Ramos (cell line): Measurements from ENCODE around the gene IFT88.

Experiments used
- in situ Hi-C: fragments of 300-500 bp; cut with MboI; formaldehyde crosslinking; loops from one replicate; pipeline ENCODE4 v1.14.3; 2022; ENCODE audit warnings: low sequenced_read_pairs; ENCODE audit not compliant: unreplicated experiment

The IFT88 gene

DNA sequence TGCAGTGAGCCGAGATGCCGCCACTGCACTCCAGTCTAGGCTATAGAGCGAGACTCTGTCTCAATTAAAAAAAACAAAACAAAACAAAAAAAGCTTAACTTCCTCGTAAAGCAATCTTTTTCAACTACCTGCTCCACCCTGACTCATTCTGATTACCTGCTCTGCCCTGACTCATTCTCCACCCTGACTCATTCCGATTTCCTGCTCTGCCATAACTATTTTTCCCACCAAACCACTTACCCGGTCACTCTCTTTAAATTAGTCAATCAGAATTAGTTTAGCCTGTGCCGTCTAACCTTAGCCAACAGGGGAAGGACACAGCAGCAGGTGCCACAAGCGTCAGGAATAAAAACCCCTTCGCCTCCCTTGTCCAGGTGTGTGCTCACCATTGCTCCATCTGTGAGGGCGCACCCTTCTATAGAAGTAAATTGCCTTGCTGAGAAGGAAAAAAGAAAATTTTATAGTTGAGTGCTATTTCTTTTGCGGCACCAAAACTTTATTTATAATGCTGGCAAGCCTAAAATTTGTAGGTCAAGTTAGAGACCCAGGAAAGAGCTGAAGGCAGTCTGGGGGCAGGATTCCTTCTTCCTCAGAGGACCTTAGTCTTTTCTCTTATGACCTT, 1.7 kb upstream of the IFT88 start:
- in situ Hi-C loops, result no loop called here

DNA sequence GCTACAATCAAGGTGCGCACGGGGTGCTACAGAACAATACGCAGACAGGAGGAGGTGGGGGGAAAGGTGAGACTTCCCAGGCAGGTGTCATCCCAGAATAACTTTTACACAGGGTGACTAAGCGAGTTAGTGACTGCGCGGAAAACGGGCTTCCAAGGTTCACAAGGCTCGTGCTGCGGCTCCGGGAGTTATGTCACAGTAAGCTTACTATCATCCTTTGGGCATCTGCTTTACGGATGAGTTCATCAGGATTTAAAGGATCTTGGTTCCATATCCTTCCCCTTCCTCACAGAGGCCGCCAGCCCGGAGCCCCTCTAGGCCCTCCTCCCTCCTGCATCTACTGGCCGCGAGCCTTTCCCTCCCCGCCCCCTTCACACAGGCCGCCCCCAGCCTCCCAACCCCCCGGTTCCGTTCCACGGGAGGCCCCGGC, 474 bp upstream of the IFT88 start:
- in situ Hi-C loops, result no loop called here

DNA sequence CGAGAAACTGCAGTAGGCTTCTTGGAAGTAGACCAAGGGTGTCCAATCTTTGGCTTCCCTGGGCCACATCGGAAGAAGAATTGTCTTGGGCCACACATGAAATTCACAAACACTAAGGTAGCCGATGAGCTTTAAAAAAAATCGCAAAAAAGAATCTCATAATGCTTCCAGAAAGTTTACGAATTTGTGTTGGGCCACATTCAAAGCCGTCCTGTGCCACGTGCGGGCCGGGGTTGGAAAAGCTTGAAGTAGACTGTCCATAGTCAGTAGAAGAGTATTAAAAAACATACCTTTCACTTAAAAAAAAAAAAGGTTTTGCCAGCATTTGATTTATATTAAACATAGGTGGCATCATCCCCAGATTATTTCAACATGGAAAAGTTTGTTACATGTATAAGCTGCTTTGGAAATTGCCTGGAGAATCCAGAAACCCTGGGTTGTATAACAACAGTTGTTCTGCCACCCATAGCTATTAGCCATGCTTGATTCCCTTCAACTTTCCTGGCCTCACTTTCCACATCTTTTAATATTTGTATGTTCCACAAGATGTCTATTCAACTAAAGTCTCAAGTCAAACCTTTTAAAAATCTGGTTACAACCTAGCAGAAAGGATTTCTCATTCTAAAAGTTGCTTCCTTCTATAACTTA, 1.0 kb downstream of the IFT88 start:
- in situ Hi-C loops, result no loop called here

DNA sequence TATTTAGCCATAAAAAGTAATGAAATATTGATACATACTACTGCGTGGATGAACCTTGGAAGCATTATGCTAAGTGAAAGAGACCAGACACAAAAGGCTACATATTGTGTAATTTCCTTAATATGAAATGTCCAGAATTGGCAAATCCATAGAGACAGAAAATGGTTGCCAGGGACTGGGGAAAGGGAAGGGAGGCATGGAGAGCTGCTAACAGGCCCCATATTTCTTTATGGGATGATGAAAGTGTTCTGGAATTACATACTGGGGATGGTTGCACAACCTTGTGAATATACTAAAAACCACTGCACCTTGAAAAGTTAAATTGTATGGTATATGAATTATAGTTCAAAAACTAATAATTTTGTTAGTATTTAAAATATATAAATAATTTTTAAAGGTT, 3.6 kb downstream of the IFT88 start:
- in situ Hi-C loops, result no loop called here

GRCh38 chr13:20571676-20572075, 4.7 kb downstream of the IFT88 start:
- in situ Hi-C loops, result no loop called here

DNA sequence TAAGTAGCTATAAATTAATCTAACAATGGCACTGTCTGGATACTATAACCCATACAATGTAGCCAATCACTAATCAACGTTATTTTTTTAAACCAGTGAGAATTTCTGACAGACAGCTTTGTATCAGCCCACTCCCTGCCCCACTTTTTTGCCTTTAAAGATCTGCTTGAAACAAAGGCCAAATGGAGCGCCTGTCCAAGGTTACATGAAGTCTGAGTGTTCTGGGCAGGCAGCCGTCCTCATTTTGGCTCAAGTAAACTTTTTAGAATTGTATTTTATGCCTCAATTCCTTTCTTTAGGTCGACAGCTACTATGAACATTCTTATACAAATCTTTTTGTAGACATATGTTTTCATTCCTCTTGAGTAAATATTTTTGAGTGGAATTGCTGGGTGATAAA, 6.2 kb downstream of the IFT88 start:
- in situ Hi-C loops, result no loop called here

DNA sequence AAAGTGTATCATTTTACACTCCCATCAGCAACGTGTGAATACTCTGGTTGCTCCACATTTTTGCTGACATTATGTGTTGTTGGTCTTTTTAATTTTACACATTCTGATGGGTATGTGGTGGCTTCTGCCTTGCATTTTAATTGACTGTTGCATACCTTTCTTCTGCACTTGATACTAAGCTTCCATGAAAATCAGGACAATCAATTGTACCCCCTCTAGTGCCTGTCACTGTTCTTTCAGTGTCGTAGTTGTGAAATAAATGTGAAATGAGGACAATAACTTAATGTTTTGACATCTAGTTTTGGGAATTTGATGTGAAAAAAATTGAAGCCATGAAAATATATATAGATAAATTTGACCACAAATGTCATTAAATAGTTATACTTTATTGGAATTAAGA, 6.7 kb downstream of the IFT88 start:
- in situ Hi-C loops, result no loop called here

DNA sequence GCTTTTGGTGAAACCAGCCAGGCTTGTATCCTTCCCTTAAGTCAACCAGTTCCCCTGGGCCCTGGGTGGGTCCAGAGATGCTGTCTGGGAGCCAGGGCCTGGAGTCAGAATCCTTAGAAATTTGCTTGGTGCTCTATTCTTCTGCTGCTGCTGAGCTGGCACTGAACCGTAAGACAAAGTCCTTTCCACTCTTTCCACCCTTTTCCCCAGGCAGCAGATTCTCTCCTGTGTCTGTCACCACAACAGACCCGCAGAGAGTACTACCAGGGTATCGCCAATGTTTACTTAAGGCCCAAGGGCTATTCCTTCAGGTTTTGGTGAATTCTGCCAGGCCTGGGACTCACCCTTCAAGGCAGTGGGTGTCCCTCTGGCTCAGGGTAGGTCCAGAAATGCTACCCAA, 12.2 kb downstream of the IFT88 start:
- in situ Hi-C loops, result no loop called here

- in situ Hi-C loops, result no loop called here
These were observed 13.3 kb downstream of the IFT88 start for GRCh38 chr13:20580257-20580656.

DNA sequence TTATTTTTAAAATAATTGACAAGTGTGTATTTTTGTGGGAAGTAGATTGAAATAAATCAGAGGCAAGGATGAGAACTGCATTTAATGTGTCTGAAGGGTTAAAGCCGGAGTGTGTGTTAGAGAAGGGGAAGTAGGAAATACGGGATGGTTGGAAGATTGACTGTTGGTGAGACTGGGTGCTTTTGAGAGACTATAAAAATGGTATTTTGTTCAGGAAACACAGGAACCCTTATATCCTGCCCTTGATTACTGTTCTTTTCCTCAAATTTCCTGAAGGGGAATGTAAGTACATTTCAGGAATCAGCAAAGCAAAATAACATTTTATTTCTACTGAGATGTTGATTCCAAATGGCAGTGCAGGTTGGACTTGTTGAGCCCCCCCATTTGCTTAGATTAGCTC, 15.1 kb downstream of the IFT88 start:
- in situ Hi-C loops, result no loop called here

DNA sequence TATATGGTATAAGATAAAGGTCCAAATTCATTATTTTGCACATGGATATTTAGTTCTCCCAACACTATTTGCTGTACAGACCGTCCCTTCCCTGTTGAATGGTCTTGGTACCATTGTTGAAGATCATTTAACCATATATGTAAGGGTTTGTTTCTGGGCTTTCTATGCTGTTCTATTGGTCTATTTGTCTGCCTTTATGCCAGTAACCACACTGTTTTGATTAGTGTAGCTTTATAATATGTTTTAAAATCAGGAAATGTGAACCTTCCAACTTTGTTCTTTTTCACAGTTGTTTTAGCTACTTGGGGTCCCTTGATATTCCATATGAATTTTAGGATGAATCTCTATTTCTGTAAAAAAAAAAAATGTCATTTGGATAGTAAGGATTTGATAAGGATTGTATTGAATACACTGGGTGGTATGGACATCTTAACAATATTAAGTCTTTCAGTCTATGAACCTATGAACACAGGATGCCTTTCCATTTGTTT, 16.9 kb downstream of the IFT88 start:
- in situ Hi-C loops, result no loop called here

- in situ Hi-C loops, result no loop called here
These were observed 18.4 kb downstream of the IFT88 start for GRCh38 chr13:20585371-20585770.

- in situ Hi-C loops, result no loop called here
These were observed 21.7 kb downstream of the IFT88 start for GRCh38 chr13:20588529-20589110.

DNA sequence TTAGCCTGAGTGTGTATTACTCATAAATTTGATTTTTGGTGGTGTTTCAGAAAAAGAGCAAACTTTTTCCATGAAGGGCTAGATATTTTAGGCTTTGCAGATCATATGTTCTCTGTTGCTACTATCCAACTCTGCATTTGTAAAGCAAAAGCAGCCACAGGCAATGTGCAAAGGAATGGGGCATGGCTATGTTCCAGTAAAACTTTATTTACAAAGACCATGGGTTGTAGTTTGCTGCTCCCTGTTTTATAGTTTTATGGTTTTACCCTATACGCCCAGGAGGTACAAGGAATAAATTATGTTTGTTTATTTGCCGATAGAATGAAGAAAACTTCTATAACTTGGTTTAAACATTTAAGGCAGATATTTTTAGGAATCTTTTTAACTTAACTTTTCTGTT, 23.6 kb downstream of the IFT88 start:
- in situ Hi-C loops, result no loop called here

DNA sequence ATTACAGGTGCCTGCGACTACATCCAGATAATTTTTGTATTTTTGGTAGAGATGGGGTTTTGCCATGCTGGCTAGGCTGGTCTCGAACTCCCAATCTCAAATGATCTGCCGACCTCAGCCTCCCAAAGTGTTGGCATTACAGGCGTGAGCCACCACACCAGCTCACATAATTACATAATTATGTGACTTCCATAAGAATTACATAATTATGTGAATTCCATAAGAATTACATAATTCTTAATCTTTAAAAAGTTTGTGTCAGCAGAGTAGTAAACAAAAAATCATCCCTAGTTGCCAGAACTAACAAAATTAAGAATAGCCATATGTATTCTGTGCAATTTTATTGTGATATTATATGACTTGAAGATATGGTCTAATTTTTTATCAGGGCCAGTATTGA, 25.6 kb downstream of the IFT88 start:
- in situ Hi-C loops, result no loop called here

DNA sequence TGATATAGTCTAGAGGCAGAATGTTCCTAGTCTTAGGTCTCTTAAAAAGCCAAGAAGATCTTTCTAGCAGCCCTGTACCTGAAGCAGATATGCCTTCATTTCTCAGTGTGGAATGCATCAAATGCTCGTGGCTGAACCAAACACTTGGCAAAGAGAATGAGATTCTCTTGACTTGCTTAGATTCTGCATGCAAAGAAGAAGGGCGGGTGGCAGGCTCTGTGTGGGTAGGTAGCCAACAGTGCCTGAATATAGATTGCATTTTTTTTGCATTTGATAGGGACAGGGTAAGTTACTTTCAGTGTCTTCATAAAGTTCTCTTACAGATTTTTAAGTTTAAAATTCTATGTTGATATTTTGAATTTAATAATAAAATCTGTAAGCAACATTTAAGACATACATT, 27.3 kb downstream of the IFT88 start:
- in situ Hi-C loops, result no loop called here

- in situ Hi-C loops, result no loop called here
These were observed 40.1 kb downstream of the IFT88 start for GRCh38 chr13:20607015-20607414.

- in situ Hi-C loops, result no loop called here
These were observed 41.6 kb downstream of the IFT88 start for GRCh38 chr13:20608438-20609020.

DNA sequence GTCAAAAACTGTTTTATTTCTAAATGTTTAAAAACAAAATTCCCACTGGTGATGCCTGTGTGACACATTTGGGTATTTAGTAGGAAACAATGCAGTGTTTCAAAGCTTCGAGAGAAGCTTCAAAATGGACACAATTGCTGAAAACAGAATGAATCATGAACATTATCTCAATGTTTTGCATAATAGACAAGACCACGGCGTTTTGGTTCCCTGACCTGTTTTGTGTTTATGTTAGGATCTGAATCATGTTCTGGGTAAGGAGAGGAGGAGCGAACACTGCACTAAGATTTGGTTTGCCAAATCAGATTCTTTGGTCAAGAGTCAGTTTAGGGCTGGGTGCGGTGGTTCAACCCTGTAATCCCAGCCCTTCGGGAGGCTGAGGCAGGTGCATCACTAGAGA, 42.2 kb downstream of the IFT88 start:
- in situ Hi-C loops, result no loop called here

- in situ Hi-C loops, result no loop called here
These were observed 43.0 kb downstream of the IFT88 start for GRCh38 chr13:20610006-20610405.

DNA sequence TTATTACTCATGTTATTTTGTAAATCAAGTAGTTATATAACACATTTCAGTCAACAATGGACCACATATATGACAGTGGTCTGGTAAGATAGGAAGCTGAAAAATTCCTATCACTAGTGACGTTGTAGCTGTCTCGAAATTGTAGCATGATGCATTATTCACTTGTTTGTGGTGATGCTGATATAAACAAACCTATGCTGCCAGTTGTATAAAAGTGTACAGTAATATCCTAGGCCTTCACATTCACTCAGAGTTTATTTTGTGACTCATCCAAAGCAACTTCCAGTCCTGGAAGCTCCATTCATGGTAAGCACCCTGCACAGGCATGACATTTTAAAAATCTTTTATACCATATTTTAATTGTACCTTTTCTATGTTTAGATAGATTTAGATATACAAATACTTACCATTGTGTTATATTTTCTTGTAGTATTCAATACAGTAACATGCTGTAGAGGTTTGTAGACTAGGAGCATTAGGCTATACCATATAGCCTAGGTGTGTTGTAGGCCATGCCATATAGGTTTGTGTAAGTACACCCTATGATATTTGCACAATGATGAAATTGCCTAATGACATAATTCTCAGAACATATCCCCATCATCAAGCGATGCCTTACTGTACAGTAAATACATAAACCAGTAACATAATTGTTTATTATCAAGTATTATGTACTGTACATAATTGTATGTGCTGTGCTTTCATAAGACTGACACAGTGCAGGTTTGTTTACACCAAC, 49.3 kb downstream of the IFT88 start:
- in situ Hi-C loops, result no loop called here
